ENCODE data around the gene CCL22.

- TF ChIP-seq CTCF (IDR thresholded peaks at IDR 0.05) (no peak), POLR2A (IDR thresholded peaks at IDR 0.05) (no peak)
Measured at GRCh38 chr16:57352636-57353047, 5.9 kb upstream of the CCL22 start.
